Muscle of back (tissue), 11 donors: ENCODE data around the gene WDR6. TPM values are rescaled to one million over a fixed set of nuclear protein-coding genes. Genes with fewer than 3 reads are reported as not detected.
"Not testable (repeated sequence)": the region's sequence is repeated elsewhere in the genome, so short reads cannot be mapped to it uniquely, and the experiment has no call there.

Experiments used
- DNase-seq, 3 donors: peaks; one replicate each; pipeline versions ENCODE4 v3.0.0 to v3.0.0-alpha.2; 2013
- polyA plus RNA-seq, 10 donors: library from polyadenylated mRNA; unstranded; fragments of 120-200 nt; gene quantifications; one replicate each; pipeline ENCODE4 v1.2.1, GENCODE V29; 2013; ENCODE audit not compliant: insufficient read length in 10 of 10

WDR6 gene
- polyA plus RNA-seq, 10 donors, result 92.1 to 147 (median 106) TPM

GRCh38 chr3:48989796-48990635, 17.2 kb upstream of the WDR6 start, which contains the start of gene P4HTM:
Gene P4HTM, plus strand, starts transcription at chr3:48990241. Its CDS starts 16 bp downstream, at chr3:48990257.
- DNase-seq, result peak; percentile 90 to 96 (median 91)

GRCh38 chr3:48990636-48991469, 16.3 kb upstream of the WDR6 start:
- DNase-seq, result peak in 1 of 3 donors; percentile 62

- DNase-seq, result no peak
Observed at GRCh38 chr3:48991851-48992545, 15.2 kb upstream of the WDR6 start.

DNA sequence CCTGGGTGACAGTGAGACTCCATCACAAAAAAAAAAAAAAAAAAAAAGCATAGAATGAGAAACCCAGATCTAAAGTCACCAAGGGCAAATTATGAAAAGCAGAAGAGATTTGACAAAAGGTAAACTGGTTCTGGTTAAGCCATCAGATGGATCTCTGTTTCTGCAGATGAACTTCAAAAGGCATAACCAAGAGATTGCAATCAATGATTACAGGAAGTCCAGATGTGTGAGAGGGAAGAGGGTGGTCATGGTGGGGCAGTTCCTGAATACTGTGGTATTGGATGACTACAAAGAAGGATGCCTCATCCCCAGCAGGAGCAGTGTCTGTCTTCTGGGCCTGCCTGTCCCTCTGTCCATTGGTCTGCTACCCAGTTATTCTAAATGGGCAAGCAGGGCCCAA, 13.4 kb upstream of the WDR6 start:
- DNase-seq, result no peak

DNA sequence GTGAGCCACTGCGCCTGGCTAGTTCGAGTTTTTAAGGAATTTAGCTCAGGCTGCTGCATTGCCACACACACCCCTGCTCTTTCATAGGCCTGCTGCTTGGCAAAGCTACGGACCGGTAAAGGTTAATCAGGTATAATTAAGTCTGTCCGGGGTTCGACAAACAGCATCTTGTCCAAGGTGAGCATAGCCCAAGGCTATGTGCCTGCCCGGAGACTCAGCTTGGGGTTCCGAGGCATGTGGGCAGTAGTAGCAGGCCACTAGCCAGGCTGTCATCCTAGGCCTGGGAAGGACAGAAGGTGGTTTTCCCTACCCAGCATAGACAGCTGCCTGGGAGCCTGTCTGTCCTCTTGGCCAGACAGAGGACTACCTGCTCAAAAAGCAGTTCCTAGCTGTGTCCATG, 10.6 kb upstream of the WDR6 start:
- no peak for DNase-seq

DNA sequence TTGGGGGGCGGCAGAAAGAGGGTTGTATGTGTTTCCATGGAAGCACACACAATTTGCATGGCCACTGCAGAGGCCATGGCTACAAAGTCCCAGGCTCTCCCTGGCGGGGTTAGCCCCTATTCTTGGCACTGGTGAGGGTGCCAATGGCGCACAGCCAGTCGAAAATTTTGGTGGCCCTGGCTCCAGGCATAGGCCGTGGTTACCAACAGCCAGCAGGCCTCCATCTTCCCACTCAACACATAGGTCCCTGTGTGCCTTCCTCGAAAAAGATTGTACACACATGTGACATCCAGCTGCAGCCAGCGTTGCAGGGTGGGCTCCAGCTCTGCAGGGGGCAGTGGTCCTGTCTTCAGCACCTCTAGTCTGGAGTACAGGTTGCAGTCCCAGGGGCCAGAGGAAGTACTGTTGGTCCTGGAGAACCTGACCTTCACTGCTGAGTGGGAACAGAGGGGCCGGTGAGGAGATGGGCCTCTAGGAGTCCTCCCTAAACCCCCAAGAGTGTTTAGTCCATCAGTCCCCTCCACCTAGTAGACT, 10.0 kb upstream of the WDR6 start:
- DNase-seq, result no peak

DNA sequence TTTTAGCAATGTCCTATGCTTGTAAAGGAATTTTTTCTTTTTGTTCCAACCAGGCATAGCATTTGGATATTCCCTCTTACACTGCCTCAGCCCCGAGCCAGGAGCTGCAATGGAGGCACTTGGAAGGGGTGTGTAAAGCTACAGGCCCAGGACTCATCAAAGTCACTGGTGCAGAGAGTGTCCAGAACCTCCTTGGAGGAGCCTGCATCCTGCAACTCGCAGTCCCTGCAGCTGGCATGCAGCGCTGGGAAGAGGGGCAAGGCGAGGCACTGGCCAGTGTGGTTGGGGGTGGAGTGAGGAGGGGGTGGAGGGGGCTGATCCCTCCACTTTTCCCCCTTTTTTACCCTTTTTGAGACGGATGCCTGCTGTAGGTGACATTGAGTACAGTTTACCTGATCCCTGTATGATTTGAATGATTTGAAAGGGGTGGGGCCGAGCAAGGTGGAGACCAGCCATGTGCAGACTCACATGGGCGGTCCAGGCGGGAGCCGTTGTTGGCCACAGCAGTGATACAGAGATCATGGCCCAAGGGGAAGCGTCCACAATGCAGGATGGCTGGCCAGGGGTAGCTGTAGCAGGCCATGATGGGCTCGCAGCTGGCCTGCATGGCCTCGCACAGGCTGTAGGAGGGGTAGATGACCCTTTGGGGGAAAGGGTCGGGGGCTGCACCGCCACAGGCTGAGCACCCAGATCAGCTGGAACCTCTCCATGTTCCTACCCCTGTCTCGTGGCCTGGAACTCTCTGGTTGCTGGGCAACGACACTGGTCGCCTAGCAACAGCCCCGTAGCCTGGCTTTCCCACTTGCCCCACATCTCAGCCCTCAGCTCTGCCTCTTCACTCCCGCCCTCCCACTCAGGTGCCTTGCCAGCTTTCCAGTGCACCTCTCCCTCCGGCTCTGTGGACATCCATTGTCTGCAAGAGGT, 9.2 kb upstream of the WDR6 start:
- no peak for DNase-seq

DNA sequence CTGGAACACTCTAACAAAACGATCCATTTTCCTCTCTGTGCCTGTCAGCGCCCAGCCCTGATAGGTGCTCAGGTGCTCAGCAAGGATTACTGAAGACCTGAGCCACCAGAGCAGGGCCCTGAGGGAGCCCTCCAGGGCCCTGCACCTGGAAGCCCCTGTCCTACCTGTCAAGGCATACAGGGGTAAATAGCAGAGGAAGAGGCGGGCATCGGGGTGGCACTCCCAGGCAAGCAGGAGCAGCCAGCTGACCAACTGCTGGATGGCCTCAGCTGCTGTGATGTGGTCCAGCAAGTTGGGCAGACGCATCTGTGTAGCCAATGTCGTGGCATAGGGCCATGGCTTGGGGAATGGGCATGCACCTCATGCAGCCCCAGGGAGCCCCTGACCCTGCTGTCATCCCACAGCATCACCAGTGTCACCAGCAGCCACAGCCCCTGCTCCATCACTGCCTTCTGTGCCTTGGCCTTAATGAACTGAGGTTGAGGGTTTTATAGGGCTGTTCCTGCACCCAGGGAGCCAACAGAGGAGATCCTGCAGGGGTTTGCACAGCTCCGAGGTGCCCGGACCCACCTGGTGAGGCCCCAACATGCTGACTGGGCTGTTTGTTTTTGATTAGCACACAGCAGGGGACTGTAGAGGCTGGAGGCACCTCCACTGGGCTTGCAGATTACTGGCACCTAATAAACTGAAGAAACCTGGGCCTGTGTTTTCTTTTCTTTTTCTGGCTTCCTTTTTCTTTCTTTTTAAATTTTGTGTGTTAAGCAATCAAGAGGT, 7.9 kb upstream of the WDR6 start:
- no peak for DNase-seq

- DNase-seq, result no peak
Observed at GRCh38 chr3:49001155-49001554, 6.0 kb upstream of the WDR6 start.

GRCh38 chr3:49004352-49005302, 2.6 kb upstream of the WDR6 start:
- DNase-seq, result no peak

GRCh38 chr3:49005303-49005680, 1.9 kb upstream of the WDR6 start:
- DNase-seq, result no peak

DNA sequence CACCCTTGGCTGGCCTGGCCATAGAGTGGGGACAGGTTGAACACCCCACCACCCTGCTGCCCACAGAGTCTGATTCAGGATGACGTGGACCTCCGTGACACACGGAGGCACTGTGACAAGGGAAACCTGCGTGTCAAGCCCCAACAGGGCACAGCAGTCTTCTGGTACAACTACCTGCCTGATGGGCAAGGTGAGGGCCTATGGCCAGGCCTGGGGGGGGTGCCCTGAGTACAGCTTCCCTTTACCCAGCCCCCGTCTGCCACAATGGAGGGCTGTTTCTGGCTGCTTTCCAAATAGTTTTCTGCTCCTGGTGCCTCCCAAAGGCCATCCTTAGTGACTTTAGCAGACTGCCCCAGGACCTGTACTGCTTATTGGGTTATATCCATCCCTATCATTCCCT, 1.2 kb upstream of the WDR6 start:
- no peak for DNase-seq

GRCh38 chr3:49006408-49007067, 653 bp upstream of the WDR6 start:
- DNase-seq, result peak in 1 of 3 donors; percentile 76

DNA sequence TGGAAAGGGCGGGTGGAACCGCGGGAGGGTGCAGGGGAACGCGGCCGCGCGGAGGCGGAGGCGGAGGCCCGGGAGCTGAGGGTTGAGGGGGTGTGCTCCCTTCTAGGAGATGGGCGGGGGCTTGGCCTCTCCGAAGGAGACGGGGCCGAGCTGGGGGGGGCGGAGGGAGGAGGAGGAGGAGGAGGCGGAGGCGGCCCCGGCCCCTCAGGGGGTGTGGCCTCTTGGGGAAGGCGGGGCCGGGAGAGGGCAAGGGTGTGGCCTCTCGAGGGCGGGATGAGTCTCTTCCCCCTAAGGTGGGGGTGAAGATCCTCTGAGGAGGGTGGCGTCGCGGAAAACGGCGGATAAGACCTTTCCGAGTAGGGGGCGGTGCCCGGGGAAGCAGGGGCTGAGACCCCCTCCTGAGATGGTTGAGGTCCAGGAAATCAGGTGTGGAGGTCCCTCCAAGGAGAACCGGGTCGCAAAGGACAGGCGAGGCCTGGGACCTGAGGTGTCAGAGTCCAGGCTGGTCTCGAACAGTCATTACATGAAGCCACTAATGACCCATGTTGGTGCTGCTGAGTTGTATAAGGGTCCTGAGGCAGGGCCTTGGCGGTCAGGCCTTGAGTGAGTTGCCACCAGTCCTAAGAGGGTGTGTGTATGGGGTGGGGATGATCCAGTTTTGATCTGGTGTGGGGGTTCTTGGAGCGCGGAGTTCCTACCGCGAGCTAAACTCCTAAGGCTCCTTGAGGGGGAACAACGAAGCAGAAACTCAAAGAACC, 759 bp downstream of the WDR6 start:
- peak; percentile 87 to 93 (median 88) for DNase-seq

GRCh38 chr3:49008627-49009026, 1.4 kb downstream of the WDR6 start:
- not testable (repeated sequence) for DNase-seq

GRCh38 chr3:49009396-49009795, 2.2 kb downstream of the WDR6 start:
- DNase-seq, result no peak

DNA sequence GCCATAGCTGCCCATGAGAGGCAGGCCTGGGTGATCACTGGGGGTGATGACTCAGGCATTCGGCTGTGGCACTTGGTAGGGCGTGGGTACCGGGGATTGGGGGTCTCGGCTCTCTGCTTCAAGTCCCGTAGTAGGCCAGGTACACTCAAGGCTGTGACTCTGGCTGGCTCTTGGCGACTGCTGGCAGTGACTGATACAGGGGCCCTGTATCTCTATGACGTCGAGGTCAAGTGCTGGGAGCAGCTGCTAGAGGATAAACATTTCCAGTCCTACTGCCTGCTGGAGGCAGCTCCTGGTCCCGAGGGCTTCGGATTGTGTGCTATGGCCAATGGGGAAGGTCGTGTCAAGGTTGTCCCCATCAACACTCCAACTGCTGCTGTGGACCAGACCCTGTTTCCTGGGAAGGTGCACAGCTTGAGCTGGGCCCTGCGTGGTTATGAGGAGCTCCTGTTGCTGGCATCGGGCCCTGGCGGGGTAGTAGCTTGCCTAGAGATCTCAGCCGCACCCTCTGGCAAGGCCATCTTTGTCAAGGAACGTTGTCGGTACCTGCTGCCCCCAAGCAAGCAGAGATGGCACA, 5.3 kb downstream of the WDR6 start:
- DNase-seq, result no peak
